Limb (tissue), 2 donors: ENCODE data around the gene SDCBP2.

Experiments
- DNase-seq, 2 donors: peaks; one replicate each; pipeline ENCODE4 v3.0.0-alpha.2; 2016; ENCODE audit errors: extremely low spot score in 2 of 2

The SDCBP2 gene

DNA sequence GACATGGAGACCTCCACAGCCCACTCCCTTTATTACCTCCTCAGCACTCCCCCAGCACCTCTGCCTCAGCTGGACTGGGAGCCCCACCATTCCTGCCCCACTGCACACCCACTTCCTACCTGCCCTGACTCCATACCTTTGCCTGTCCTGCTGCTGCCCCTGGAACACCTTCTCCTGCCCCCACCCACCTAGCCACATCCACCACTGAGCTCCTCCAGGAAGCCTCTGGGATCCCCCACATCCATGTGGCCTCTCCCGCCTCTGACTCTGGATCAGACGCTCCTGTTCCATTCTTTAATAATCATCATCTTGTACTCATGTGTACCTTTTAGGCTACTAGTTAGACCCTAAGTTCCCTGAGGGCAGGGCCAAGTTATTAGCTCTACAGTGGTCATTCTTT, 2.2 kb upstream of the SDCBP2 start:
- no peak for DNase-seq

DNA sequence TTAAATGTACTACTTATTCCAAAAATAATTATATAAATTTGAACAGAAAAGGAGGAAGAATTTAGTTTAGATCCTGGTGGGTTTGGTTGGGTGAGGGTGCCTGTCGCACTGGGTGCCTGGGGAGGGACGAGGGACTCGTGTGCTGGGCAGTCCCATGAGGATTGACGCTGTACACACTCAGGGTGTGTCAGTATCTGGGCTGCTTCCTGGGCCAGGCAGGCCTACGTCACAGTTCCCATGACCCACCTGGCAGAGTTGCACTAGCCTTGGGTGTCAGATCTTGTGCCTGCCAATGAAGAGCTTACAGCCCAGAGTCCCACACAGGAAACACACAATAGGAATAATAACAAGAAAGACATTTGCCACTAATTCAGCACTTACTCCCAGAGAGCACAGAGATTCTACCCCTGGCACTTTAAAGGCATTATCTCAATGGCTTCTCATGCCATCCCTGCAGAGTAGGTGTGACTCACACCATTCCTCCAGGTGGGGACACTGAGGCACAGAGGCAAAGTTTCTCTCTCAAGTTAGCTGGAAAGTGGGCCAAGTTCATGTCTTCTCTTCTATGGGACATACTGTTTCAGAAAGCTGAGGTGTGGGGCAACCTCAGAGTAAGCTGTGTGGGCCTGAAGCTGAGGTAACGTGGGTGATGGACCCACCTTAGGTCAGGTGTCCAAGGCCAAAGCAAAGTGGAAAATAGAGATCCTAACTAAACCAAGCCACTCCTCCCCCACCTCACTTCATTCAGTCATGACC, 1.3 kb upstream of the SDCBP2 start:
- no peak for DNase-seq

DNA sequence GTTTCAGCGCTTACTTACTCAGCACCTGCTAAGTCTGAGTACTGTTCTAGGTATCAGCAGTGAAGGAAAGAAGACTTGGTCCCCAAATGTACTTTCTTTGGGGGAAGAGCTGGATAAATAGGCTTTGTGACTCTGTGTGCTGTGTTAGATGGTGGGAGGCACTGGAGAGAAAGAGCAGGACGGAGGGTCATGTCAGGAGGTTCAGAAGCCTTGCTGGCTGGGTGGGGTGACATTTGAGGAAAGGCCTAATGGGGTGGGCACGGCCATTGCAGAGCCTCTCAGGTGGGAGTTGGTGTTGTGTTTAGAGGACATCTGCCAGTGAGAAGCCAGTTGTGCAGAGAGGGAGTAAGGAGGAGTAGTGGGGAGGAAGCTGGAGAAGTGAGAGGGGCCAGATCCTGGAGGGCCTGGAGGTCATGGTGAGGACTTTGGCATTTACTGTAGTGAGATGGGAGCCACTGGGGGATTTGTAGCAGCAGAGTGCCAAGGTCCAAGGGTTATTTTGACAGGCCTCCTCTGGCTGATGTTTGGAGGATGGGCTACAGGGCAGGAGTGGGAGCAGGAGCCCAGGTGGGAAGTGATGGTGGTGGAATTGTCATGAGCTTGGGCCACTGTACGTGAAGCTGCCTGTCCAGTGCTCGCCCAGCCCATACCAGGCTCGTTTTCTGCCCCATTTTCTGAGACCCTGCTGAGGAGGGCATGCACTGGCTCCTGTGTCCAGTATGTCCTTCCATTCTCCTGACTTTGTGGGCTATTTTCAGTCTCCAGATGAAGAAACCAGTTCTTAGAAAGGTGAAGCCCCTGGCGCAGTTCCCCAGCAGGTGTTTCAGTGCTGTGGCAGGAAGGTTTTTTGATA, 886 bp downstream of the SDCBP2 start:
- DNase-seq: no peak

DNA sequence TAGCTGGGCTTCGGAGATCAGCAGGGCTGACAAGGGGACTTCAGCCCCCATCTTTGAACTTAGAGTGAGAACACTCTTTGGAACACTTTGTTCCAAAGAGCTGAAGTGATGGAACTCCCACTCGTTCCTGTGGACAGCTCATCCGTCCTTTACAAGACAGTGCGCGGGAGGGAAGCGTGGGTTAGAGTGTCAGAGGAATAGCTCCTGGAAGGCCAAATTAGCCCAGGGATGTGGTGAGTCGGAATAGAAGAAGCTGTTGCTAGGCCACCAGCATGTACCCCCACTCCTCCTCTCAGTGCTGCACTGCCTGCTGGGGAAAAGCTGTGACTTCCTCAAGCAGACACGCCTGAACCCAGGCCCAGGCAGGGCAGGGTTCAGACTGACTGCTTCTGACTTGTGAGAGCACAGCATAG, 1.7 kb downstream of the SDCBP2 start:
- peak in 1 of 2 donors; percentile 21 for DNase-seq

DNA sequence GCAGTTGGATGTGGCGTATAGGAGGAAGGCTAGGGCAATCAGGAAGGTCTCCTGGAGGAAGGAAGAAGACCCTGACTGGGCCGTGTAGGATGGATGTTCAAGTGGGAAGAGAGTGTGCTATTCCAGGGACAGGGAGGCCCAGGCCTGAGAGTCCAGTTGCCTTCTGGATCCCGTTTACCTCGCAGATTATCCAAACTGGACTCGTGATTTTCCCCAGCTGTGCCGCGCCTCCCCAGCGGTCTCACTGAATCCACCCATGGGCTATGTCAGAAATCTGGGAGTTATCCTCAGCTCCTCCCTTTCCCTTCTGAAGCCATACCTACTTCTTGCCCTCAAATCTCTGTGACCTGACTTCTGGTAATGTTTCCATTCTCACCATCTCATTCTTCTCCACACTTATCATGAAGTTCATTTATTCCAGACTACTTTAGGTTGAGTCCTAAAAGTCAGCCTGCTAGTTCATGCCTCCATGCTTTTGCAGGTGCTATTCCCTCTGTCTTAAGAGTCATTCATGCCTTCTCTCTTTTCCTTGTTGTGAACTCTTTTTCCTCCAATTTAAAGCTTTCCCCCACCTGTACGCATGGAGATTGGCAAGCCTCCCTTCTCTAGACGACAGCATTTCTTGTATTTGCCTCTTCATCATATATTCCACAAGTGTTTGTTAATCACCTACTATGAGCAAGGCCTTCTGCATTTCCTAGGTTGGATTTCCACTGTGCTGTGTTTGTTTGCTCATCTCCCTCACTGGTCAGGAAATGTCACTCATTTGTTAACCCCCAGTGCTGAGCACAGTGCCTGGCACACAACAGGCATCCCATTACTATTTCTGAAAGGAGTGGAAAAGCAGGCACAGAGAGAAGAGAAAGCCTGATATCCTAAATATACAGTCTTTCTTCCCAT, 2.7 kb downstream of the SDCBP2 start:
- DNase-seq: no peak

DNA sequence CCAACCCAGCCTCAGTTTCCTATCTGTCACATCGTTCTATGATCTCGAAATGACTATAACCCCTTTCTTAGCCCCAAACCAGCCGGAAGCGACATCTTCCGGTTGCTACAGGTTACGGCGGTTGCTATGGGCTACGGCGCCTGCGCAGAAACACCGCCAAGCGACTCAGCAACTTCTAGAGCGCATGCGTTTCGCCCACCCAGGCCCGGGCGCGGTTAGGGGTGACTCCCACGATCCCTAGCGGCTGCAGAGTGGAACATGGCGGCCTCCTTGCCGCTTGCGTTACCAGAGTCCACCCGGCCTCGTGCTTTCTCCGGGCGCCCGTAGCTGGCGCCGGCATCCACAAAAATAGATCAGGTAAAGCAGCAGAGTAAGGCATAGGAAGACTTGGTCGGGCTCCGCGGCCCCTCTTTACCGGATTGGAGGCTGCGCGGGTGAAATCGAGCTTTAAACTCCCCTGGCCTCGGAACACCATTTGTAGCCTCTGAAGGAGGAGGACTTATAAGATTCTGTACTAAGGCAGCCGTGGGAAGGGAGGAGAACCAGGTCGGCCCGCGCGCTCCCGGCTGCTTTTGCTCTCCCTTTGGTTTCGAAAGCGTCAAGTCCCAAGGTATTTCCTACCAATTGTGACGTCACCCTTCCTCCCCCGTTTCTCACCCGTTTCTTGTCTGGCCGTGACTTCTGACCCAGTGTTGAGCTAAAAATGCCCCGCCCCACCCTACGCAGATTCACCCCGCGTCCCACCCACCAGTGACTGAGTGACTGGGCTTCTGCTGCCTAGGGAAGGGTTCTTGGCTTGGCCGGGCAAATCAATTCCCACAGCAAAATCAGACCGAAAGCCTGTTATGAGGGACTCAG, 3.5 kb downstream of the SDCBP2 start:
- peak; percentile 97 to 98 for DNase-seq

DNA sequence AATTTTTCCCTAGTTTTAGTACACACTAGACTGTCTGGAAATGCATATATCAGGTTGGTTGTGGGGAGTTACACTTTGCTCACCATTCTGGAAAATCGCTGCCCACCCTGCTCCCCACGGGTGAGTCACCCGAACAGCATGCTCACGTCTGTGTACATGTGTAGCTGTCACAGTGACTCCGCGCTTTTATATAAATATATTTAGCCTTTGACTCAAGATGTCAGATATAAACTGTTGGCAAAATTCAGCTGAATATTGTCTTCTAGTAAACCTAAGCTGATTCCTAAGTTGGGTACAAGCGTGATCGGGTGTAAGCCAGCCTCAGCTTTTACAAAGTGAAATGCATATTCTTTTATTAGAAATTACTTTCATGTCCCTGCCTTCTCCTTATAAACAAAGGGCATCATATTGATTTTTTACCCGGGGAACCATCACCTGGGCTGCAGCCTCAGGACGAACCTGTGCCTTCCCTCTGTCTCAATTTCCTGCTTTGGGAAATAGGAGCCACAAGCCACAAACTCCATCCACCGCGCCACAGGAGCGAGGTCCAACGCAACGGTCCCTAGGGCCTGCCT, 4.3 kb downstream of the SDCBP2 start:
- peak in 1 of 2 donors; percentile 32 for DNase-seq

DNA sequence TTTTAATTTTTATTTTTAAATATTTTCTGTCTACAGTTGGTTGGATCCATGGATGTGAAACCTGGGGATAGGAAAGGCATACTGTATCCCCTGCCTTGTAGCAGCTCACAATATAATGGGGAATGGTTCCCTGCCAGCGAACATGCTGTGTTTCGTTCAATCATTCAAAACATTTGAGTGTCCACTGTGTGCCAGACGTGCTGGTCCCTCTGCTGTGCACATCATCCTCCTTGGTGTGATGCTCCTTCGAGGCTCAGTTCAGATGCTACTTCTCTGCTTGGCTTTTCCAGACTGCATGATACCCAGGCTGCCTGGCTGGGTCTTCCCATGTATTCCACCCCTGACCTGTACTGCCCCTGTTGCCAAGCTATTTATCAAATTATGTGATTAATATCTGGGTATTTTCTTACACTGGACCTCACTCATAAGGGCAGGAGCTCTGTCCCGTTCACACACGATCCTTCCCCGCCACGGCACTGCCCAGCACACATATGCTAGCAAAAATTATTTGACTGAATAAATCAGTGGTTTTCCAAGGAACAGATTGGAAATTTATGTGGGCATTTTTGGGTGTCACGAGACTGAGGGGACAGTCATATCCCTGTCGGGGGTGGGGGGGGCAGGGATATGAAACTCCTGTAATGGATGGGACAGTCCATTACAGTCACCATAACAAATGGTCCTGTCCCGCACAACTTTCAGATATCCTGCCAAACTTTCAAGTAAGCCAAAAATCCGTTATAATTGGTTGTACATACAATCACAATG, 4.9 kb downstream of the SDCBP2 start:
- peak in 1 of 2 donors; percentile 17 for DNase-seq

DNA sequence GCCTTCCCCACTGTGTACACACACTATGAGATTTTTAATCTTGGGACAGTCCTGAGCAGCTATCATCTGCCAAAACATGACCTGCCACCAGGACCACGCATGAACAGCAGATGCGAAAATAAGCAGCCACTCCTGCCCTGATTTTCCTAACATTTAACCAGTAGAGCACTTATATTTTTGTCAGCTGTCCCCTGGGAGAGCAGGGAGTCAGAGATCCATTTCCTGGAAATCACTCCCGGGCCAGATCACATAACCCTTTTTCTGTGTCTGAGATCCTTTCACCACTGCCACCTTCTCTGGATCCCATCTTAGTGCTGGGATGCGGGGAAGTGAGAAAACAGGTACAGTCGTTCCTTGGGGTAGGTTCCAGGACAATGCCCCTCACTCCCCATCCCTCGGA, 5.7 kb downstream of the SDCBP2 start:
- no peak for DNase-seq

DNA sequence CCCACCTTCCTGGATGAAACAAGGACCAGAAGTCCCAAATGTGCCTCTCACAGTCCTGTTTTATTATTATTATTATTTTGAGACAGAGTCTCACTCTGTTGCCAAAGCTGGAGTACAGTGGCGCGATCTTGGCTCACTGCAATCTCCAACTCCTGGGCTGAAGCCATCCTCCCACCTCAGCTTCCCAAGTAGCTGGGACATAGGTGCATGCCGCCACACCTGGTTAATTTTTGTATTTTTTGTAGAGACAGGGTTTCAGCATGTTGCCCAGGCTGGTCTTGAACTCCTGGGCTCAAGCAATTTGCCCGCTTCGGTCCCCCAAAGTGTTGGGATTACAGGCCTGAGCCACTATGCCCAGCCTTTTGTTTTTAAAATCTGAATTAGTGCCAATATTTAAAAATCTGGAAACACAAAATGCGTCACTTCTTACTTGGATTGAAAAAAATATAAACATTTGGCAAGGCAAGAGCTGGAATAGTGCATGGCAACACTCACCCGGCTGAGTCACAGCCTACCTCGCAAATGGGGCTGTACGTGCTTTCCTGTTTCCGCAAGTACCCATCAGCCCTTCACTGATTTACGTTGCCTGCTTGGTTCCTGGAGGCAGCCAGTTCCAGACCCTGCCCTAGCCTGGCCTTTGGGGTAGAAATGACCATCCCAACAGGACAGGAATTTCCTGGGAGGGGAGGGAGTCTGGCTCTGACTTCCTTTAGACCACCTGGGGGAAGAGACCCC, 6.3 kb downstream of the SDCBP2 start:
- DNase-seq: no peak

DNA sequence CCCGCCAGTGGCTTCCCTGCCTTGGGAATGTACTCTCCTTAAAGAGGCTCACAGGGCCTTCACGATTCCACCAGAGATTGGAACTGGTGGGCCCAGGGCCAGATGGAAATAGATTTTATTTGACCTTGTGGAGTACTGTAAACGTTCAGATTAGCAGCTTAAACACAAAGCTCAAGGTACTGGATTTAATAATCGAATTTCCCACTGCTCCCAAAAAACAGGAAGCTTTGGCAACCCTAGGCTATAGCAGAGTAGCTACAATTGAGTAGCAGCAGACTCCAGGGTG, 7.3 kb downstream of the SDCBP2 start:
- DNase-seq: no peak

DNA sequence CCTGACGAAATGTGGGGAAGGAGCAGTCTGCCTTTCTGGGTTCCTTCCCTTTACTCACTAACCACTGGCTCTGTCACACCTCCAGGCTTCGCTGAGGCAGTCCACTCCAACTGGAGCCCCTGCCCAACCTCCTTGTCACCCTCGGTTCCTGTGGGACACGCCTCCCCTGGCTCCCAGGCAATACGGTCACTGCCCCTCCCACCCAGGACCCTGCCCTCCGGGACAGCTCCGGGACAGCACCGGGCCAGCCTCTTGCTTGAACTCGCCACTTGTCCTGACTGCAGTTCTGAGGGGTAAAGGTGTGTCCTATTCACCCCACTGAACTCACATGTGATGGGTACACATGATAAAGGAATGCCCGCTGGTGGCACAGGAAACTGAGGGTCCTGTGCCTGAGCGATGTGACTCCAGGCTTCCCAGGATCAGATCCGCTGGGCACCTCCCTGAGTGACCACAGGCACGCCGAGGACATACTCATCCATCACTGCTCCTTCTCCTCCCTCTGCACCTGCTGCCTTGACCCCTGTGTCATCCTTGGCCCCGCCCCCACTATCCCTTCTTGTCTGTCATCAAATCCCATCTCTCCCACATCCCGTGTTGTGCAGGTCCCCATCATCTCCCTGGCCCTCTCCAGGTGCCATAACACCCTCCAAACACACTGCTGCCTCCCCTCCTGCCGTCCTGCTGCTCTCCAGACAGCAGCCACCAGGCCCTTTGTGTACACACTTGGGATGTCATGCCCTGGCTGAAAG, 7.9 kb downstream of the SDCBP2 start:
- no peak for DNase-seq

DNA sequence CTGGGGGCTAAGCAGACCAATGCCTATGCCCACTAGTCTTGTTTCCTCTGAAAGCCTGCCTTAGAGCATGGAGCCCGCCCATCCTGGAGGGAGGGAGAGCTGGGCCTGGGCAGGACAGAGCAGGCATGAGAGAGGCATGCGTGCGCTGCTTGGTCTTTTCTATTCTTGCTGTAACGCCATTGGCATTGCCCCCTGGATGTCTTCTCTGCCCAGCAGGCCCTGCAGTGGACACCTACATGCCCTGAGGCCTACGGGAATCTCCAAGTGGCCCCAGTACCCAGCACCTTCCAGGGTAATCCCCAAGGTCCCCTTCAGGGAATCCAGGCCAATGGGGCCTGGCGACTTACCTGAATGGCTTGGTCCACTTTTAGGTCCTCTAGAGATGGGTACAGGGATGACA, 8.9 kb downstream of the SDCBP2 start:
- DNase-seq: no peak

DNA sequence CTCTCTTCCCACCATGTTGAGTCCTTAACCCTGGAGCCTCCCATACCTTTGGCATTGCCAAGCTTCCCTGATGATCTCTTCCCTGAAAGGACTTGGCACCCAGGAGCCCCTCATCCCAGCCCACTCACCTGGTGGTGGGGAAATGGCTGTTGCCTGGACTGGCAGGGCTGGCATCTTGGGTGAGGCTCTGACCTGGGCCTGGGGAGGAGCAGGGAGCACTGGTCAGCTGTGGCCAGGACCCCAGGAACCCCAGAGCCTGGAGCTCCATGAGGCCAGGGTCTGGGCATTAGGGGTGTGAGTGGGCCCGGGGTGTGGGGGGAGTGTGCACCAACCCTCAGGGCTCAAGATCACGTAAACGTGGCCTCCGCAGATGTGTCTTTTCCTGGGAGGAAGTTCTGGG, 9.5 kb downstream of the SDCBP2 start:
- DNase-seq: no peak

DNA sequence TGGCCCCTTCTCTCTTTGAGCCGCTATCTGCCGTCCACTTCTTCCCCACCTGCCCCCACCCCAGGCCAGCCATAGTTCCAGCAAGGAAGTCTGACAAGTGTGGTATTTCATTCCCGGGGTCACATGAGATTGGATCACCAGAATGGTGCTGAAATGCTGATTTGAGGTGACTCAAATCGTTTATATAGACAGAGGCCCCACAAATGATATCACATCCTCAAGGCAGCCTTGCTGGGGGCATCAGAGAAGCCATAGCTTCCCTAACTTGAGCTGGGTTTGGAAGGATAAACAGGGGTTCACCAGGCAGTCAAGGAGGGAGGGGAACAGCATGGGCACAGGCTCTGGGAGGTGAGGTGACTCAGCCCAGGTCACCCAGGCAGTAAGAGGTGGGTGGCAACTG, 9.9 kb downstream of the SDCBP2 start:
- DNase-seq: no peak

DNA sequence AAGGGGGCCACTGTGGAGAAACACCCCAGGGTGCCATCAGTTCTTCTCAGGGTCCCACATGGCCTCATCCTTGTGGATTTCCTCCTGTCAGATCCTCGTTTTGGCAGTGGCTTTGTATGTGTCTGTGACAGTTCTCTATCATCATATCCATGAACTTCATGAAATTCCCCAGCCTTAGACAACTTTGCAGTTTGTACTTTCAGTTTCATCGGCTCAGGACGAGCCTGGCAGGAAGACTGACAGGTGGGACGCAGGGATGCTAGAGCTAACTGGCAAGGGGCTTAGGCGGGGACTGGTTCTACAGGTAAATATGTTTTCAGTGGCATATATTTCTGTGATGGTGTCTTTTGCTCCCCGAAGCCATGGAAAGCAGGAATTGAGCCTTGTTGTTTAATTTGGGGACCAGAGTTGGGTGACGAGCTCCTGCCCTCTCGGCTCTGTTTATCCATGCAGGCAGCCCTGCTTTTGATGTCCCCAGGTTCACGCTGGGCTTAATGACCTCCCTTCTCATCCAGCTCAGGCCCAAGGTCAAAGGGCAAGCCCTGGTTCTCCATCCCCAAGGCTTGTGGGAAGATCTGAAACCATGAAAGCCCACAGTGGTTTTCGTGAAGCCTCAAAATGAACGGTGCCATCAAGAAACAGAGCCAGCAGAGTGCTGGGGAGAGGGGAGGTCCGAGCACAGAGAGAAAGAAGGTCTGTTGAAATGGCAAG, 11.2 kb downstream of the SDCBP2 start:
- no peak for DNase-seq

DNA sequence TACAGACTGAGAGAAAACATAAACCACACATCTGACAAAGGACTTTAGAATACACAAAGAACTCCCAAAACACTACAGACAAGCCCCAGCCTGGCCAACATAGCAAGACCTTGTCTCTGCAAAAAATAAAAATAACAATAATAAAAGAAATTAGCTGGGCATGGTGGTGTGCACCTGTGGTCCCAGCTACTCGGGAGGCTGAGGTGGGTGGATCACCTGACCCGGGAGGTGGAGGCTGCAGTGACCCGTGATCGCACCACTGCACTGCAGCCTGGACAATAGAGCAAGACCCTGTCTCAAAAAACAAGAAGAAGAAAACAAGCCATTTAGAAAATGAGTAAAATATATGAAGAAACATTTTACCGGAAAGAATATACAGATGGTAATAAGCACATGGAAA, 13.1 kb downstream of the SDCBP2 start:
- DNase-seq: no peak
